SK-N-DZ (cell line): Measurements from ENCODE around the gene PCDHGC4.

ENCODE experiments used
- DNase-seq: peaks from one replicate; pipeline ENCODE4 v3.0.0-alpha.2; 2015; ENCODE audit warnings: low spot score

The PCDHGC4 gene

GRCh38 chr5:141529002-141529401, 44.2 kb downstream of the PCDHGC4 start:
- DNase-seq: no peak

DNA sequence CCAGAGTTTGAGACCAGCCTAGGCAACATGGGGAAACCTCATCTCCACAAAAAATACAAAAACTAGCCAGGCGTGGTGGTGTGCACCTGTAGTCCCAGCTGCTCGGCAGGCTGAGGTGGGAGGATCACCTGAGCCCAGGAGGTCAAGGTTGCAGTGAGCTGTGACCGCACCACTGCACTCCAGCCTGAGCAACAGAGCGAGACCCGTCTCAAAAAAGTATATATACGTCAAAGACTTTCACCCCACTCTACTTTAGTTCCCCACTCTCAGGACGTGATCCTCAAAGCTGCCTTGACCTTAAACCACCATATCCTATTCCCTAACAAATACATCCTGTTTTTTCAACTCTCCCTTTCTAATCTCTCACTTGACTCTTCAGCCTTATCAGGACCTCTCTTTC, 45.0 kb downstream of the PCDHGC4 start:
- no peak for DNase-seq

DNA sequence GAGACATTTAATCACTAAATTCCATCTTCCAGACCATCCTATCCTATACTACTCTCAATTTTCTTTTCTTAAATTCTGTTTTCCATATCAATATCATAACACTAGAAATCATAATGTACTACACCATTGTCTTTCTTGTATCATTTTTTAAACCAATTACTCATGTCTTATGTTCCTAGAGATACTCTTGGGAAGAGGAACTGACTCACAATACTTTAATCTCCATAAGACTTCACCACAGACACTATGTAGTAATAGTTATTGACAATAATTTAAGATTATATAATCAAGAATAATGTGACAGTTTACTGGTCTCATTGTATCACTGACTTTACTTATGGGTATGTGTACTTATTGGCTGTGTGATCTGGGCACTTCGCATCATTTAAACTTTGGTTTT, 47.9 kb downstream of the PCDHGC4 start:
- DNase-seq: no peak

DNA sequence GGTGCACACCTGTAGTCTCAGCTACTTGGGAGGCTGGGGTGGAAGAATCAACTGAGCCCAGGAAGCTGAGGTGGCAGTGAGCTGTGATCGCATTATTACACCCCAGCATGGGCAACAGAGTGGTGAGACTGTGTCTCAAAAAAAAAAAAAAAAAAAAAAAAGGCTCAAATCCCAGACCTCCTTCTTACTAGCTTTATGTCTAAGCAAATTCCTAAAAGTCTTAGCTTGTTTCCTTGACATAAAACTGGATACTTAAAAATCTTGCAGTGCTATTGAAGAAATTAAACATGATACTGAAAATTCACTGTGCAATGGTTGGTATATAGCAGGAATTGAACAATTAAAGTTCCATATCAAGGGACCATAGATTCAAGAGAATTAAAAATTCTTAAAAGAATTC, 49.1 kb downstream of the PCDHGC4 start:
- no peak for DNase-seq

GRCh38 chr5:141534492-141535213, 49.8 kb downstream of the PCDHGC4 start:
- DNase-seq: no peak
